MG63 (cell line): ENCODE measurements around the gene DMXL2. TPM values are rescaled to one million over a fixed set of nuclear protein-coding genes. Genes with fewer than 3 reads are reported as not detected.
"Not testable (repeated sequence)": the region's sequence is repeated elsewhere in the genome, so short reads cannot be mapped to it uniquely, and the experiment has no call there.

ENCODE experiments used
- DNase-seq: peaks from one replicate; pipeline ENCODE4 v3.0.0-alpha.2; 2020
- H3K27me3 ChIP-seq: fragments of 250-450 bp; sonication (Bioruptor Pico); 2 replicates; pipeline ENCODE4 v1.5.1; 2020; ENCODE audit warnings: mild to moderate bottlenecking, moderate library complexity
- H3K36me3 ChIP-seq: fragments of 250-450 bp; sonication (Bioruptor Pico); 2 replicates; pipeline ENCODE4 v1.5.1; 2020; ENCODE audit warnings: mild to moderate bottlenecking, moderate library complexity
- H3K4me3 ChIP-seq: fragments of 250-450 bp; sonication (Bioruptor Pico); 2 replicates; pipeline ENCODE4 v1.5.1; 2020; ENCODE audit warnings: mild to moderate bottlenecking, moderate library complexity
- H3K9me3 ChIP-seq: fragments of 250-450 bp; sonication (Bioruptor Pico); 2 replicates; pipeline ENCODE4 v1.5.1; 2020; ENCODE audit warnings: mild to moderate bottlenecking, moderate library complexity
- total RNA-seq: library from RNA; depleted of rRNA; stranded (reverse); fragments of >200 nt; shearing (Covaris generic); gene quantifications from 2 replicates; pipeline ENCODE4 v1.2.3, GENCODE V29; 2014; ENCODE audit warnings: low replicate concordance

Gene DMXL2
- total RNA-seq, 1 experiment from 2014 or later: 6.6 TPM

- Histone ChIP-seq H3K9me3 (peaks cover 13% of the 10 kb centered on the region), H3K27me3 (no peaks in the 10 kb centered on the region), H3K36me3 (peaks cover 7% of the 10 kb centered on the region; the same call in 1 of the 2 replicates), H3K4me3 (no peak overlapping the region)
- no peak for DNase-seq
These were observed 138.6 kb downstream of the DMXL2 start for GRCh38 chr15:51483985-51484384.

GRCh38 chr15:51483520-51483919, 139.1 kb downstream of the DMXL2 start:
- no peak for DNase-seq
- Histone ChIP-seq H3K4me3 (no peak overlapping the region), H3K27me3 (no peaks in the 10 kb centered on the region), H3K9me3 (peaks cover 13% of the 10 kb centered on the region), H3K36me3 (peaks cover 7% of the 10 kb centered on the region; the same call in 1 of the 2 replicates)

GRCh38 chr15:51475736-51476135, 146.8 kb downstream of the DMXL2 start:
- Histone ChIP-seq H3K4me3 (no peak overlapping the region), H3K9me3 (no peaks in the 10 kb centered on the region)
- DNase-seq: no peak

GRCh38 chr15:51470512-51470911, 152.1 kb downstream of the DMXL2 start:
- Histone ChIP-seq H3K9me3 (no peaks in the 10 kb centered on the region), H3K36me3 (no peaks in the 10 kb centered on the region), H3K27me3 (no peaks in the 10 kb centered on the region), H3K4me3 (no peak overlapping the region)
- no peak for DNase-seq

More at GRCh38 chr15:51475736-51476135, 146.8 kb downstream of the DMXL2 start:
- H3K27me3 ChIP-seq: no peaks in the 10 kb centered on the region
- no peaks in the 10 kb centered on the region for H3K36me3 ChIP-seq

- no peak overlapping the region for H3K4me3 ChIP-seq
- no peaks in the 10 kb centered on the region for H3K9me3 ChIP-seq
- H3K36me3 ChIP-seq: peaks cover 7% of the 10 kb centered on the region; the same call in 1 of the 2 replicates
- DNase-seq: no peak
- no peaks in the 10 kb centered on the region for H3K27me3 ChIP-seq
These were observed 161.8 kb downstream of the DMXL2 start for GRCh38 chr15:51460796-51461195.

- H3K4me3 ChIP-seq: no peak overlapping the region
- no peak for DNase-seq
- H3K36me3 ChIP-seq: peaks cover 5% of the 10 kb centered on the region
- H3K27me3 ChIP-seq: no peaks in the 10 kb centered on the region
- 0 out of 2 replicates have a peak, but pooled peaks cover 2% of the 10 kb centered on the region for H3K9me3 ChIP-seq
These were observed 172.6 kb downstream of the DMXL2 start for GRCh38 chr15:51450001-51450400.

GRCh38 chr15:51448622-51449399, 173.8 kb downstream of the DMXL2 start:
- Histone ChIP-seq H3K36me3 (peaks cover 7% of the 10 kb centered on the region), H3K4me3 (no peak overlapping the region), H3K27me3 (no peaks in the 10 kb centered on the region), H3K9me3 (0 out of 2 replicates have a peak, but pooled peaks cover 2% of the 10 kb centered on the region)
- no peak for DNase-seq

- DNase-seq: no peak
These were observed 174.5 kb downstream of the DMXL2 start for GRCh38 chr15:51447855-51448621.

GRCh38 chr15:51446029-51446744, 176.4 kb downstream of the DMXL2 start:
- not testable (repeated sequence) for DNase-seq, H3K4me3 ChIP-seq, H3K36me3 ChIP-seq, H3K9me3 ChIP-seq, H3K27me3 ChIP-seq

More at GRCh38 chr15:51447855-51448621, 174.5 kb downstream of the DMXL2 start:
- Histone ChIP-seq H3K9me3 (0 out of 2 replicates have a peak, but pooled peaks cover 2% of the 10 kb centered on the region), H3K4me3 (no peak overlapping the region), H3K27me3 (no peaks in the 10 kb centered on the region), H3K36me3 (peaks cover 7% of the 10 kb centered on the region)

GRCh38 chr15:51444807-51445206, 177.8 kb downstream of the DMXL2 start:
- Histone ChIP-seq H3K27me3 (no peaks in the 10 kb centered on the region), H3K9me3 (0 out of 2 replicates have a peak, but pooled peaks cover 2% of the 10 kb centered on the region), H3K36me3 (peaks cover 5% of the 10 kb centered on the region), H3K4me3 (no peak overlapping the region)
- no peak for DNase-seq

- no peak for DNase-seq
- H3K4me3 ChIP-seq: no peak overlapping the region
- no peaks in the 10 kb centered on the region for H3K27me3 ChIP-seq
- H3K9me3 ChIP-seq: peaks cover 3% of the 10 kb centered on the region
- peaks cover 5% of the 10 kb centered on the region for H3K36me3 ChIP-seq
These were observed 178.5 kb downstream of the DMXL2 start for GRCh38 chr15:51444112-51444511.

- Histone ChIP-seq H3K4me3 (no peak overlapping the region), H3K9me3 (peaks cover 10% of the 10 kb centered on the region), H3K36me3 (peaks cover 5% of the 10 kb centered on the region), H3K27me3 (no peaks in the 10 kb centered on the region)
- DNase-seq: no peak
These were observed 179.2 kb downstream of the DMXL2 start for GRCh38 chr15:51443282-51443914.

- H3K4me3 ChIP-seq: no peak overlapping the region
These were observed 184.0 kb downstream of the DMXL2 start for GRCh38 chr15:51438526-51438925.

GRCh38 chr15:51425517-51426040, 197.0 kb downstream of the DMXL2 start:
- Histone ChIP-seq H3K27me3 (no peaks in the 10 kb centered on the region), H3K36me3 (no peaks in the 10 kb centered on the region), H3K4me3 (no peak overlapping the region), H3K9me3 (no peaks in the 10 kb centered on the region)
- DNase-seq: no peak

More at GRCh38 chr15:51438526-51438925, 184.0 kb downstream of the DMXL2 start:
- Histone ChIP-seq H3K36me3 (no peaks in the 10 kb centered on the region), H3K9me3 (peaks cover 11% of the 10 kb centered on the region), H3K27me3 (peaks cover 7% of the 10 kb centered on the region)
- DNase-seq: no peak

- no peaks in the 10 kb centered on the region for H3K9me3 ChIP-seq
- H3K4me3 ChIP-seq: no peak overlapping the region
- DNase-seq: no peak
- no peaks in the 10 kb centered on the region for H3K36me3 ChIP-seq
- no peaks in the 10 kb centered on the region for H3K27me3 ChIP-seq
These were observed 197.8 kb downstream of the DMXL2 start for GRCh38 chr15:51424780-51425179.

- H3K27me3 ChIP-seq, H3K36me3 ChIP-seq, H3K9me3 ChIP-seq, DNase-seq, H3K4me3 ChIP-seq: not testable (repeated sequence)
These were observed 199.5 kb downstream of the DMXL2 start for GRCh38 chr15:51423040-51423439.
